Measurements from ENCODE around the gene SLC30A1. TPM values are rescaled to one million over a fixed set of nuclear protein-coding genes. Genes with fewer than 3 reads are reported as not detected.

SLC30A1 gene
- polyA plus RNA-seq, 1 donor from 2014 or later = 6.5 TPM

DNA sequence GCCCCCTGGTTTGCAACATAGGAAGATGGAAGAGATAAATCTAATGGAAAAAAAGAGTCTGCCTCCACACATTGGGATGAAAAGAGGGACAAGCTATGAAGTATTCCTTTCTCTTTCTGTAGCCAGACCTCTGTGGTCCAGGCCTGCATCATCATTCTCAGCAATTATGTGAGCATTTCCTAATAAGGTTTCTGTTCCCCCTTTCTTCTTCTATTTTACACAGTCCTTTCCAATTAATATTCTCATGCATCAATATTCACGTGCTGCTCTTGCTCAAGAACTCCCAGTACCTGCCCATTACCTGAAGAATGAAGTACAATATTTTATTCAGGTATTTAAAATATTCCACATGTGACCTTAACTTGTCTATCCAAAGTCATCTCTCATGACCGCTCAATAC, 8.2 kb upstream of the SLC30A1 start:
- Histone ChIP-seq H3K4me2 (ENCODE audit: low read length) (no peak overlapping the region), H2AFZ (ENCODE audit: low read depth, low read length) (no peak overlapping the region), H3F3A (ENCODE audit: insufficient read depth, low read length, poor library complexity, severe bottlenecking) (no peaks in the 10 kb centered on the region), H3K27ac (ENCODE audit: low read length) (no peak overlapping the region), H3K4me3 (ENCODE audit: low read length) (no peak overlapping the region), H3K9me2 (ENCODE audit: insufficient read depth, low read length) (no peaks in the 10 kb centered on the region), H3K27me3 (ENCODE audit: insufficient read depth, low read depth, low read length) (no peaks in the 10 kb centered on the region), H4K20me1 (ENCODE audit: insufficient read depth) (no peaks in the 10 kb centered on the region), H3K36me3 (ENCODE audit: insufficient read depth, low read length) (no peaks in the 10 kb centered on the region), H3K9me3 (ENCODE audit: low read length) (no peaks in the 10 kb centered on the region), H3K9ac (ENCODE audit: low read length) (no peak overlapping the region), H3K79me2 (replicated peaks; ENCODE audit: insufficient read depth, low read length) (no peaks in the 10 kb centered on the region)
- TF ChIP-seq SMC3 (conservative IDR thresholded peaks at IDR 0.05; ENCODE audit: poor library complexity) (no peak), RAD21 (conservative IDR thresholded peaks at IDR 0.05) (no peak), POLR2AphosphoS5 (IDR thresholded peaks at IDR 0.05) (no peak), MXI1 (conservative IDR thresholded peaks at IDR 0.05; ENCODE audit: poor library complexity, severe bottlenecking) (no peak)
- TF ChIP-seq, protein P1, sequence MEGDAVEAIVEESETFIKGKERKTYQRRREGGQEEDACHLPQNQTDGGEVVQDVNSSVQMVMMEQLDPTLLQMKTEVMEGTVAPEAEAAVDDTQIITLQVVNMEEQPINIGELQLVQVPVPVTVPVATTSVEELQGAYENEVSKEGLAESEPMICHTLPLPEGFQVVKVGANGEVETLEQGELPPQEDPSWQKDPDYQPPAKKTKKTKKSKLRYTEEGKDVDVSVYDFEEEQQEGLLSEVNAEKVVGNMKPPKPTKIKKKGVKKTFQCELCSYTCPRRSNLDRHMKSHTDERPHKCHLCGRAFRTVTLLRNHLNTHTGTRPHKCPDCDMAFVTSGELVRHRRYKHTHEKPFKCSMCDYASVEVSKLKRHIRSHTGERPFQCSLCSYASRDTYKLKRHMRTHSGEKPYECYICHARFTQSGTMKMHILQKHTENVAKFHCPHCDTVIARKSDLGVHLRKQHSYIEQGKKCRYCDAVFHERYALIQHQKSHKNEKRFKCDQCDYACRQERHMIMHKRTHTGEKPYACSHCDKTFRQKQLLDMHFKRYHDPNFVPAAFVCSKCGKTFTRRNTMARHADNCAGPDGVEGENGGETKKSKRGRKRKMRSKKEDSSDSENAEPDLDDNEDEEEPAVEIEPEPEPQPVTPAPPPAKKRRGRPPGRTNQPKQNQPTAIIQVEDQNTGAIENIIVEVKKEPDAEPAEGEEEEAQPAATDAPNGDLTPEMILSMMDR (IDR thresholded peaks at IDR 0.05; ENCODE audit: poor library complexity, severe bottlenecking) = no peak

DNA sequence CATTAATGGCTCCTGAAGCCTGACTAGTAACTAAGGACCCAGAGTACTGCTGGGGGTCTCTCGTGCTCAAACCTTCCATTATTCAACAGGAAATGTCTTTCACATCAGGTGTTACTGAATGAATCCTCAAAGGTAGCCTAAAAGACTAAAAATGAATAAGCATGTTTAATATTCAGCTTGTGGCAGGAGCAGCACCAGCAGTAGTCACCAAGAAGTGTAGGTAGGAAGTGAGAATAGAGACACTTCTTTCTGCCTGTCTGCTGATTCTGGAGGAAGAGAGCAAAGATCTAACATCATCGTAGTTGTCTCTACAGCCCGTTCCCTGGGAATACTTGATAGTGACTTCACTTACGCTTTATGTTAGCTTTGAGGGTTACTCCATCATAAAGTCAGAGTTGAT, 7.6 kb upstream of the SLC30A1 start:
- Histone ChIP-seq H3F3A (ENCODE audit: insufficient read depth, low read length, poor library complexity, severe bottlenecking) (no peaks in the 10 kb centered on the region), H3K27me3 (ENCODE audit: insufficient read depth, low read depth, low read length) (no peaks in the 10 kb centered on the region), H3K4me3 (ENCODE audit: low read length) (no peak overlapping the region), H3K36me3 (ENCODE audit: insufficient read depth, low read length) (no peaks in the 10 kb centered on the region), H3K9me3 (ENCODE audit: low read length) (no peaks in the 10 kb centered on the region), H2AFZ (ENCODE audit: low read depth, low read length) (no peak overlapping the region), H3K27ac (ENCODE audit: low read length) (no peak overlapping the region), H4K20me1 (ENCODE audit: insufficient read depth) (no peaks in the 10 kb centered on the region), H3K9ac (ENCODE audit: low read length) (no peak overlapping the region), H3K4me2 (ENCODE audit: low read length) (no peak overlapping the region), H3K9me2 (ENCODE audit: insufficient read depth, low read length) (no peaks in the 10 kb centered on the region), H3K79me2 (replicated peaks; ENCODE audit: insufficient read depth, low read length) (no peaks in the 10 kb centered on the region)
- TF ChIP-seq SMC3 (conservative IDR thresholded peaks at IDR 0.05; ENCODE audit: poor library complexity) (no peak), MXI1 (conservative IDR thresholded peaks at IDR 0.05; ENCODE audit: poor library complexity, severe bottlenecking) (no peak), POLR2AphosphoS5 (IDR thresholded peaks at IDR 0.05) (no peak), RAD21 (conservative IDR thresholded peaks at IDR 0.05) (no peak), EP300 (conservative IDR thresholded peaks at IDR 0.05; ENCODE audit: poor library complexity, severe bottlenecking) (no peak), EZH2 (IDR thresholded peaks at IDR 0.05; ENCODE audit: borderline replicate concordance, insufficient read depth, low read length, poor library complexity, severe bottlenecking) (no peak), TAF1 (IDR thresholded peaks at IDR 0.05; ENCODE audit: low read depth) (no peak)
- TF ChIP-seq, protein P1 (IDR thresholded peaks at IDR 0.05; ENCODE audit: poor library complexity, severe bottlenecking) = no peak
- TF ChIP-seq, protein P2, sequence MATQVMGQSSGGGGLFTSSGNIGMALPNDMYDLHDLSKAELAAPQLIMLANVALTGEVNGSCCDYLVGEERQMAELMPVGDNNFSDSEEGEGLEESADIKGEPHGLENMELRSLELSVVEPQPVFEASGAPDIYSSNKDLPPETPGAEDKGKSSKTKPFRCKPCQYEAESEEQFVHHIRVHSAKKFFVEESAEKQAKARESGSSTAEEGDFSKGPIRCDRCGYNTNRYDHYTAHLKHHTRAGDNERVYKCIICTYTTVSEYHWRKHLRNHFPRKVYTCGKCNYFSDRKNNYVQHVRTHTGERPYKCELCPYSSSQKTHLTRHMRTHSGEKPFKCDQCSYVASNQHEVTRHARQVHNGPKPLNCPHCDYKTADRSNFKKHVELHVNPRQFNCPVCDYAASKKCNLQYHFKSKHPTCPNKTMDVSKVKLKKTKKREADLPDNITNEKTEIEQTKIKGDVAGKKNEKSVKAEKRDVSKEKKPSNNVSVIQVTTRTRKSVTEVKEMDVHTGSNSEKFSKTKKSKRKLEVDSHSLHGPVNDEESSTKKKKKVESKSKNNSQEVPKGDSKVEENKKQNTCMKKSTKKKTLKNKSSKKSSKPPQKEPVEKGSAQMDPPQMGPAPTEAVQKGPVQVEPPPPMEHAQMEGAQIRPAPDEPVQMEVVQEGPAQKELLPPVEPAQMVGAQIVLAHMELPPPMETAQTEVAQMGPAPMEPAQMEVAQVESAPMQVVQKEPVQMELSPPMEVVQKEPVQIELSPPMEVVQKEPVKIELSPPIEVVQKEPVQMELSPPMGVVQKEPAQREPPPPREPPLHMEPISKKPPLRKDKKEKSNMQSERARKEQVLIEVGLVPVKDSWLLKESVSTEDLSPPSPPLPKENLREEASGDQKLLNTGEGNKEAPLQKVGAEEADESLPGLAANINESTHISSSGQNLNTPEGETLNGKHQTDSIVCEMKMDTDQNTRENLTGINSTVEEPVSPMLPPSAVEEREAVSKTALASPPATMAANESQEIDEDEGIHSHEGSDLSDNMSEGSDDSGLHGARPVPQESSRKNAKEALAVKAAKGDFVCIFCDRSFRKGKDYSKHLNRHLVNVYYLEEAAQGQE (IDR thresholded peaks at IDR 0.05; ENCODE audit: borderline replicate concordance) = no peak

Measured in neural cell (in vitro differentiated cells).